ENCODE measurements around the gene TIGD1.

Gene TIGD1

GRCh38 chr2:232542715-232543467 is 7.5 kb downstream of the TIGD1 start:
- no peaks in the 10 kb centered on the region; the same call in 1 of the 2 replicates for H3K79me2 ChIP-seq (ENCODE audit: insufficient read depth, low read length)
- H3K4me2 ChIP-seq (ENCODE audit: low read depth, low read length, poor library complexity, severe bottlenecking): no peak overlapping the region
- no peaks in the 10 kb centered on the region for H3F3A ChIP-seq (ENCODE audit: low read depth)
- no peak overlapping the region for H3K4me3 ChIP-seq (ENCODE audit: low read length, poor library complexity, severe bottlenecking)
- no peak overlapping the region for H2AFZ ChIP-seq (ENCODE audit: low read length)
- no peaks in the 10 kb centered on the region for H3K36me3 ChIP-seq (ENCODE audit: insufficient read depth, low read length)
- no peak overlapping the region for H3K9ac ChIP-seq (ENCODE audit: low read depth, low read length, poor library complexity, severe bottlenecking)
- H3K9me3 ChIP-seq (ENCODE audit: insufficient read depth, low read depth, low read length): no peaks in the 10 kb centered on the region
- H3K9me2 ChIP-seq (replicated peaks; ENCODE audit: low read depth, low read length): no peaks in the 10 kb centered on the region
- TF ChIP-seq, protein P1, sequence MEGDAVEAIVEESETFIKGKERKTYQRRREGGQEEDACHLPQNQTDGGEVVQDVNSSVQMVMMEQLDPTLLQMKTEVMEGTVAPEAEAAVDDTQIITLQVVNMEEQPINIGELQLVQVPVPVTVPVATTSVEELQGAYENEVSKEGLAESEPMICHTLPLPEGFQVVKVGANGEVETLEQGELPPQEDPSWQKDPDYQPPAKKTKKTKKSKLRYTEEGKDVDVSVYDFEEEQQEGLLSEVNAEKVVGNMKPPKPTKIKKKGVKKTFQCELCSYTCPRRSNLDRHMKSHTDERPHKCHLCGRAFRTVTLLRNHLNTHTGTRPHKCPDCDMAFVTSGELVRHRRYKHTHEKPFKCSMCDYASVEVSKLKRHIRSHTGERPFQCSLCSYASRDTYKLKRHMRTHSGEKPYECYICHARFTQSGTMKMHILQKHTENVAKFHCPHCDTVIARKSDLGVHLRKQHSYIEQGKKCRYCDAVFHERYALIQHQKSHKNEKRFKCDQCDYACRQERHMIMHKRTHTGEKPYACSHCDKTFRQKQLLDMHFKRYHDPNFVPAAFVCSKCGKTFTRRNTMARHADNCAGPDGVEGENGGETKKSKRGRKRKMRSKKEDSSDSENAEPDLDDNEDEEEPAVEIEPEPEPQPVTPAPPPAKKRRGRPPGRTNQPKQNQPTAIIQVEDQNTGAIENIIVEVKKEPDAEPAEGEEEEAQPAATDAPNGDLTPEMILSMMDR (conservative IDR thresholded peaks at IDR 0.05; ENCODE audit: low read length): no peak
- no peak for TF ChIP-seq EZH2phosphoT487 (IDR thresholded peaks at IDR 0.05; ENCODE audit: borderline replicate concordance)
- no peaks in the 10 kb centered on the region for H3K27me3 ChIP-seq (ENCODE audit: insufficient read depth, low read length, poor library complexity, severe bottlenecking)
- H3K4me1 ChIP-seq (ENCODE audit: insufficient read depth, low read length, poor library complexity, severe bottlenecking): no peaks in the 10 kb centered on the region
- peaks cover 5% of the 10 kb centered on the region for H4K20me1 ChIP-seq (ENCODE audit: insufficient read depth, low read length, poor library complexity, severe bottlenecking)

- no peaks in the 10 kb centered on the region for H3K9me3 ChIP-seq (ENCODE audit: insufficient read depth, low read depth, low read length)
- H2AFZ ChIP-seq (ENCODE audit: low read length): no peak overlapping the region
- no peaks in the 10 kb centered on the region for H3K9me2 ChIP-seq (replicated peaks; ENCODE audit: low read depth, low read length)
- peaks cover 5% of the 10 kb centered on the region for H4K20me1 ChIP-seq (ENCODE audit: insufficient read depth, low read length, poor library complexity, severe bottlenecking)
- no peak for TF ChIP-seq EZH2phosphoT487 (IDR thresholded peaks at IDR 0.05; ENCODE audit: borderline replicate concordance)
- TF ChIP-seq, protein P1 (conservative IDR thresholded peaks at IDR 0.05; ENCODE audit: low read length): no peak
- no peak overlapping the region for H3K4me3 ChIP-seq (ENCODE audit: low read length, poor library complexity, severe bottlenecking)
- H3K27me3 ChIP-seq (ENCODE audit: insufficient read depth, low read length, poor library complexity, severe bottlenecking): no peaks in the 10 kb centered on the region
- no peak overlapping the region for H3K4me2 ChIP-seq (ENCODE audit: low read depth, low read length, poor library complexity, severe bottlenecking)
- H3K4me1 ChIP-seq (ENCODE audit: insufficient read depth, low read length, poor library complexity, severe bottlenecking): no peaks in the 10 kb centered on the region
- no peaks in the 10 kb centered on the region for H3K79me2 ChIP-seq (ENCODE audit: insufficient read depth, low read length)
- H3K36me3 ChIP-seq (ENCODE audit: insufficient read depth, low read length): no peaks in the 10 kb centered on the region
- no peaks in the 10 kb centered on the region for H3F3A ChIP-seq (ENCODE audit: low read depth)
- no peak overlapping the region for H3K9ac ChIP-seq (ENCODE audit: low read depth, low read length, poor library complexity, severe bottlenecking)
These were observed 8.2 kb downstream of the TIGD1 start for GRCh38 chr2:232541961-232542714.

DNA sequence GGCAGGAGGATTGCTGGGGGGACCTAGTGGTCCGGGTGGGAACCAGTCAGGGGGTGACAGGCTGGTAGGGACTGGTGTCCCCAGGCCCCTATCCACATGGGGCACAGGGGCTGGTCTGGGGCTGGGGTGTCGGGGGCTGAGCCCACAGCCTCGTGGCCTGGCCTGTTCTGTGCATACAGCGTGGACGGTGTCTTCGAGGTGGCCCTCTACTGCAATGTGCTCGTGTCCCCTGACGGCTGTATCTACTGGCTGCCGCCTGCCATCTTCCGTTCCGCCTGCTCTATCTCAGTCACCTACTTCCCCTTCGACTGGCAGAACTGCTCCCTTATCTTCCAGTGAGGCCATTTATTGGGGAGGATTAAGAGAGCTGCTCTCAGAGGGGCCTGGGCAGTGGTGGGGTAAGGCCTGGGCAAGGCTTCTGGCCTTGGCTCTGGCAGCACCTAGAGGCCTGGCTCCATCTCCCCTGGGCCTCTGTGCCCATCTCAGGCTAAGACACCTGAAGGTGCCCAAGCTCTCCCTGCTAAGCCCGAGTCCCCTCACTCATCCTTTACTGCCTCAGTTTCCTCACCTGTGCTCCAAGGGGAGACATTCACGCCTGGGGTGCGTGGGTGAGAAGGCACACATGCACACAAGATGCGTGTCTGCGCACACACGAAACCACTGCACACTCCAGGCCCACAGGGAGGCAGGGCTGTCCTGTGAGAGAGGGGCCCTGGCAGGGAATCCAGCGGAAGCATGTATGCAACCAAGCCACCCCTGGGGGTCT is 9.0 kb downstream of the TIGD1 start:
- no peak overlapping the region for H3K4me3 ChIP-seq (ENCODE audit: low read length, poor library complexity, severe bottlenecking)
- TF ChIP-seq EZH2phosphoT487 (IDR thresholded peaks at IDR 0.05; ENCODE audit: borderline replicate concordance): no peak
- TF ChIP-seq, protein P1 (conservative IDR thresholded peaks at IDR 0.05; ENCODE audit: low read length): no peak
- H3K4me2 ChIP-seq (ENCODE audit: low read depth, low read length, poor library complexity, severe bottlenecking): no peak overlapping the region
- no peaks in the 10 kb centered on the region for H3K79me2 ChIP-seq (ENCODE audit: insufficient read depth, low read length)
- H4K20me1 ChIP-seq (ENCODE audit: insufficient read depth, low read length, poor library complexity, severe bottlenecking): no peaks in the 10 kb centered on the region
- H2AFZ ChIP-seq (ENCODE audit: low read length): no peak overlapping the region
- H3F3A ChIP-seq (ENCODE audit: low read depth): no peaks in the 10 kb centered on the region
- no peaks in the 10 kb centered on the region for H3K9me3 ChIP-seq (ENCODE audit: insufficient read depth, low read depth, low read length)
- no peaks in the 10 kb centered on the region for H3K4me1 ChIP-seq (ENCODE audit: insufficient read depth, low read length, poor library complexity, severe bottlenecking)
- H3K9ac ChIP-seq (ENCODE audit: low read depth, low read length, poor library complexity, severe bottlenecking): no peak overlapping the region
- no peaks in the 10 kb centered on the region for H3K9me2 ChIP-seq (replicated peaks; ENCODE audit: low read depth, low read length)
- H3K27me3 ChIP-seq (ENCODE audit: insufficient read depth, low read length, poor library complexity, severe bottlenecking): no peaks in the 10 kb centered on the region
- H3K36me3 ChIP-seq (ENCODE audit: insufficient read depth, low read length): no peaks in the 10 kb centered on the region
